IMR-90 (cell line): ENCODE measurements around the gene PRELP. TPM values are rescaled to one million over a fixed set of nuclear protein-coding genes. Genes with fewer than 3 reads are reported as not detected.
A peak's percentile ranks its signal among the peaks of the same experiment; 100 is the strongest.

ENCODE experiments used
- ATAC-seq: fragments of 200-7000 bp; cut with Tn5 transposase; 2 replicates; pipeline ENCODE4 v1.9.1; 2020; ENCODE audit warnings: low read depth, mild to moderate bottlenecking, moderate library complexity
- BruUV-seq: library from RNA; stranded (reverse); fragments of 400-500 nt; replicated peaks from 2 replicates; lab custom pipeline; 2021; lab: Mats Ljungman, UMichigan
- CTCF ChIA-PET: fragments of 300-600 bp; formaldehyde crosslinking; extraction: SDS; loops from one replicate; lab custom pipeline; 2021; ENCODE audit warnings: antibody characterized with exemption; lab: Yijun Ruan, JAX
- POLR2A ChIA-PET: fragments of 300-600 bp; sonication (Branson Sonifier 250); formaldehyde crosslinking; loops from one replicate; lab custom pipeline; 2022; ENCODE audit warnings: antibody characterized with exemption; ENCODE audit not compliant: unreplicated experiment; lab: Charles Lee
- DNase-seq: peaks from one replicate; pipeline ENCODE4 v3.0.0; 2013
- H2AFZ ChIP-seq: replicated peaks from 2 replicates; pipeline ENCODE3; 2013; ENCODE audit warnings: low read length, mild to moderate bottlenecking; ENCODE audit not compliant: poor library complexity
- H2AK5ac ChIP-seq: 2 replicates; pipeline ENCODE4 v1.6.1; 2013; ENCODE audit warnings: low read depth, low read length, inconsistent platforms
- H2AK9ac ChIP-seq: replicated peaks from 2 replicates; pipeline ENCODE3; 2013; ENCODE audit warnings: mild to moderate bottlenecking, low read depth, low read length, moderate library complexity; ENCODE audit not compliant: poor library complexity
- H2BK120ac ChIP-seq: 2 replicates; pipeline ENCODE4 v1.6.1; 2013; ENCODE audit warnings: low read depth, low read length, inconsistent platforms
- H2BK15ac ChIP-seq: 3 replicates; pipeline ENCODE4 v1.6.1; 2013; ENCODE audit warnings: low read depth, low read length, inconsistent platforms
- H2BK20ac ChIP-seq: 2 replicates; pipeline ENCODE4 v1.6.1; 2013; ENCODE audit warnings: low read depth, mild to moderate bottlenecking, inconsistent platforms, low read length, moderate library complexity
- H2BK5ac ChIP-seq: 2 replicates; pipeline ENCODE4 v1.6.1; 2013; ENCODE audit warnings: mild to moderate bottlenecking, low read depth, low read length, inconsistent platforms; ENCODE audit not compliant: poor library complexity, severe bottlenecking
- H3K14ac ChIP-seq: replicated peaks from 2 replicates; pipeline ENCODE4 v1.6.1; 2013; ENCODE audit warnings: low read depth, low read length, inconsistent platforms
- H3K18ac ChIP-seq: 2 replicates; pipeline ENCODE4 v1.6.1; 2013; ENCODE audit warnings: low read depth, low read length, control low read depth
- H3K23ac ChIP-seq: 2 replicates; pipeline ENCODE4 v1.6.1; 2013; ENCODE audit warnings: low read depth, low read length, inconsistent platforms
- H3K27ac ChIP-seq: 2 replicates; pipeline ENCODE4 v1.5.1; 2013; ENCODE audit warnings: mild to moderate bottlenecking, control low read depth, low read length; ENCODE audit not compliant: insufficient read depth
- H3K27me3 ChIP-seq: 2 replicates; pipeline ENCODE4 v1.6.1; 2013; ENCODE audit warnings: low read length; ENCODE audit not compliant: control insufficient read depth, insufficient read depth
- H3K36me3 ChIP-seq: 2 replicates; pipeline ENCODE4 v1.6.1; 2013; ENCODE audit warnings: low read length, mixed read lengths; ENCODE audit not compliant: control insufficient read depth, insufficient read depth
- H3K4ac ChIP-seq: 2 replicates; pipeline ENCODE4 v1.6.1; 2013; ENCODE audit warnings: low read depth, low read length, inconsistent platforms
- H3K4me1 ChIP-seq: 2 replicates; pipeline ENCODE4 v1.6.1; 2013; ENCODE audit warnings: low read length, mixed read lengths; ENCODE audit not compliant: control insufficient read depth, insufficient read depth
- H3K4me2 ChIP-seq: 2 replicates; pipeline ENCODE4 v1.6.1; 2013; ENCODE audit warnings: low read depth, mild to moderate bottlenecking, control low read depth, low read length, moderate library complexity
- H3K4me3 ChIP-seq: 2 replicates; pipeline ENCODE4 v1.5.1; 2013; ENCODE audit warnings: low read depth, mild to moderate bottlenecking, control low read depth, low read length, moderate library complexity; ENCODE audit not compliant: insufficient read depth
- H3K56ac ChIP-seq: 2 replicates; pipeline ENCODE4 v1.6.1; 2013; ENCODE audit warnings: low read length, inconsistent platforms; ENCODE audit not compliant: insufficient read depth; ENCODE audit errors: extremely low read depth
- H3K79me1 ChIP-seq, 2 experiments: 2 replicates each; pipeline ENCODE4 v1.6.1; 2013; ENCODE audit warnings: low read length in 2 of 2, inconsistent platforms in 1 of 2, low read depth in 1 of 2
- H3K9ac ChIP-seq: 2 replicates; pipeline ENCODE4 v1.6.1; 2013; ENCODE audit warnings: low read depth, low read length, control low read depth
- H3K9me1 ChIP-seq: 2 replicates; pipeline ENCODE4 v1.6.1; 2013; ENCODE audit warnings: low read length, inconsistent platforms; ENCODE audit not compliant: insufficient read depth
- H3K9me3 ChIP-seq: 2 replicates; pipeline ENCODE4 v1.6.1; 2013; ENCODE audit warnings: low read length; ENCODE audit not compliant: control insufficient read depth, insufficient read depth
- H4K20me1 ChIP-seq: 2 replicates; pipeline ENCODE4 v1.6.1; 2013; ENCODE audit warnings: low read length, inconsistent platforms; ENCODE audit not compliant: insufficient read depth
- H4K5ac ChIP-seq: 2 replicates; pipeline ENCODE4 v1.6.1; 2013; ENCODE audit warnings: mild to moderate bottlenecking, low read depth, low read length, control low read depth
- H4K8ac ChIP-seq, 2 experiments: 2 replicates each; pipeline ENCODE4 v1.6.1; 2013; ENCODE audit warnings: low read depth in 2 of 2, low read length in 2 of 2, control low read depth in 1 of 2, inconsistent platforms in 1 of 2
- H4K91ac ChIP-seq: 2 replicates; pipeline ENCODE4 v1.6.1; 2013; ENCODE audit warnings: low read depth, low read length, inconsistent platforms; ENCODE audit not compliant: insufficient read depth
- CEBPB ChIP-seq: IDR thresholded peaks from 2 replicates; pipeline ENCODE4 v1.6.1; 2012; ENCODE audit warnings: low read depth, low read length, improper control_type of control experiment
- CHD1 ChIP-seq: IDR thresholded peaks from 2 replicates; pipeline ENCODE4 v1.6.1; 2012; ENCODE audit warnings: low read depth, low read length, improper control_type of control experiment
- FOS ChIP-seq: fragments of 150-350 bp; IDR thresholded peaks from 2 replicates; pipeline ENCODE4 v1.6.1; 2016; ENCODE audit warnings: low read depth, low read length
- MAZ ChIP-seq: IDR thresholded peaks from 2 replicates; pipeline ENCODE4 v1.6.1; 2012; ENCODE audit warnings: low read depth, mild to moderate bottlenecking, low read length, improper control_type of control experiment, moderate library complexity, borderline replicate concordance
- MXI1 ChIP-seq: IDR thresholded peaks from 2 replicates; pipeline ENCODE4 v1.6.1; 2012; ENCODE audit warnings: low read depth, mild to moderate bottlenecking, low read length, moderate library complexity, borderline replicate concordance
- RAD21 ChIP-seq: IDR thresholded peaks from 2 replicates; pipeline ENCODE4 v1.6.1; 2012; ENCODE audit warnings: low read length, improper control_type of control experiment
- RCOR1 ChIP-seq: IDR thresholded peaks from 2 replicates; pipeline ENCODE4 v1.6.1; 2012; ENCODE audit warnings: mild to moderate bottlenecking, low read length, improper control_type of control experiment; ENCODE audit not compliant: insufficient replicate concordance
- USF2 ChIP-seq: fragments of 150-350 bp; IDR thresholded peaks from 2 replicates; pipeline ENCODE4 v1.6.1; 2017; ENCODE audit warnings: mild to moderate bottlenecking, antibody characterized with exemption, low read length, low read depth
- WGBS, 2 experiments: methylation state at CpG; one replicate each; pipeline versions ENCODE4 v1.1.5 to v1.1.7; 2013; ENCODE audit warnings: missing lambda C conversion rate in 2 of 2; ENCODE audit not compliant: insufficient read length in 1 of 2; ENCODE audit errors: extremely low coverage in 2 of 2; 5-methylcytosine and 5-hydroxymethylcytosine counted together
- dilution Hi-C: fragments of 300-500 bp; cut with HindIII; formaldehyde crosslinking; loops from one replicate; pipeline ENCODE4 v1.14.3; 2018; ENCODE audit warnings: low sequenced_read_pairs; ENCODE audit not compliant: unreplicated experiment
- in situ Hi-C: fragments of 300-500 bp; cut with MboI; formaldehyde crosslinking; loops from 3 replicates; pipeline ENCODE4 v1.14.3; 2019; ENCODE audit warnings: low sequenced_read_pairs, inconsistent platforms, mixed read lengths
- intact Hi-C: fragments of 100-400 bp; cut with micrococcal nuclease; formaldehyde crosslinking; loops from 2 replicates; pipeline ENCODE4 v1.10.0; 2022
- polyA plus RNA-seq, 3 experiments: library from polyadenylated mRNA; depleted of rRNA; stranded (reverse); fragments of >200 nt; gene quantifications; 2 replicates each; pipeline ENCODE4 v1.2.3, GENCODE V29; 2012; ENCODE audit warnings: low replicate concordance in 1 of 3
- total RNA-seq: library from RNA; depleted of rRNA; stranded (reverse); fragments of >200 nt; gene quantifications from 2 replicates; pipeline ENCODE4 v1.2.3, GENCODE V29; 2012

PRELP gene
- total and polyA plus RNA-seq, 2 of the 4 experiments (the other 2 are of a cell fraction) = 0.56 TPM; not detected in 1

GRCh38 chr1:203462878-203463277 is 12.7 kb upstream of the PRELP start:
- Histone ChIP-seq H2BK20ac (peak overlapping the region; percentile 79; the same call in 1 of the 2 replicates), H3K4me2 (no peak overlapping the region), H2BK120ac (peak overlapping the region; percentile 82; the same call in 1 of the 2 replicates), H3K9me1 (peaks cover 6% of the 10 kb centered on the region), H4K20me1 (no peaks in the 10 kb centered on the region), H2BK5ac (peak overlapping the region; percentile 35), H3K56ac (no peak overlapping the region), H3K36me3 (no peaks in the 10 kb centered on the region), H2BK15ac (peak overlapping the region; percentile 82; the same call in 2 of the 3 replicates), H4K8ac (peak overlapping the region in 1 of 2 experiments; percentile 31; a peak in 1 of 4 replicates), H3K9me3 (no peaks in the 10 kb centered on the region), H2AK5ac (peak overlapping the region; percentile 20), H2AFZ (peak overlapping the region; percentile 81), H3K4ac (peak overlapping the region; percentile 58), H3K27ac (peak overlapping the region; percentile 22; the same call in 1 of the 2 replicates), H3K79me1 (no peaks in the 10 kb centered on the region), H4K91ac (0 out of 2 replicates have a peak overlapping the region, but pooled peaks have one; percentile 79), H3K18ac (peak overlapping the region; percentile 1; the same call in 1 of the 2 replicates), H3K27me3 (peaks cover 4% of the 10 kb centered on the region), H3K9ac (no peak overlapping the region), H3K4me3 (no peak overlapping the region), H2AK9ac (peak overlapping the region; percentile 56), H3K23ac (no peak overlapping the region), H3K14ac (peak overlapping the region; percentile 4; the same call in 1 of the 2 replicates), H3K4me1 (peaks cover 19% of the 10 kb centered on the region), H4K5ac (peak overlapping the region; percentile 9)
- POLR2A ChIA-PET = no interaction called here
- peak; percentile 95 for TF ChIP-seq CEBPB
- TF ChIP-seq USF2 = no peak
- TF ChIP-seq MAZ = no peak
- no peak for TF ChIP-seq FOS
- no peak for TF ChIP-seq RAD21
- no peak for TF ChIP-seq RCOR1
- TF ChIP-seq CHD1 = no peak
- no peak for TF ChIP-seq MXI1
- DNase-seq (peak; percentile 79), ATAC-seq (peak; percentile 53)
- WGBS, 2 experiments = no CpG with 5 or more reads among the region's 6 CpGs
- no TSS peak for BruUV-seq
- CTCF ChIA-PET = no interaction called here
- in situ Hi-C loops = no loop called here
- dilution Hi-C loops = no loop called here
- intact Hi-C loops = no loop called here
